ENCODE results near the gene HLX. TPM values are rescaled to one million over a fixed set of nuclear protein-coding genes. Genes with fewer than 3 reads are reported as not detected.

Gene HLX
- polyA plus RNA-seq, 1 of the 3 experiments (the other 2 are of a cell fraction), result 21.4 TPM

- Histone ChIP-seq H3K9me3 (no peaks in the 10 kb centered on the region), H3K79me2 (ENCODE audit: insufficient read depth) (no peaks in the 10 kb centered on the region), H3K27me3 (ENCODE audit: insufficient read depth) (no peaks in the 10 kb centered on the region), H3K4me1 (ENCODE audit: control insufficient read depth in 1 of 2, insufficient read depth in 2 of 2, low read depth in 1 of 2, low read length in 1 of 2) (no peaks in the 10 kb centered on the region), H3K9me2 (no peaks in the 10 kb centered on the region), H3K36me3 (replicated peaks in 1 of 2; ENCODE audit: control insufficient read depth in 1 of 2, insufficient read depth in 2 of 2, low read length in 1 of 2) (no peaks in the 10 kb centered on the region), H3F3A (replicated peaks; ENCODE audit: insufficient read depth) (no peaks in the 10 kb centered on the region), H3K9ac (no peak overlapping the region), H3K4me2 (no peak overlapping the region), H3K27ac (ENCODE audit: low read depth in 2 of 2, low read length in 1 of 2) (no peak overlapping the region), H2AFZ (ENCODE audit: low read depth) (no peak overlapping the region), H4K20me1 (ENCODE audit: insufficient read depth) (no peaks in the 10 kb centered on the region), H3K4me3 (ENCODE audit: low read depth in 2 of 2, low read length in 1 of 2) (no peak overlapping the region)
- 91% methylated on average over 35 of the region's 35 CpGs for WGBS (ENCODE audit: low lambda C conversion rate)
- CTCF ChIA-PET, result interaction anchor here (1.2 to 1.6 kb wide), 3 partner anchors 13 to 540 kb away, joined by 3 to 7 read pairs (median 3); no protein-coding TSS in a partner anchor
- TF ChIP-seq GABPA (IDR thresholded peaks at IDR 0.05; ENCODE audit: low read depth), result no peak
- no peak for TF ChIP-seq TAF1 (IDR thresholded peaks at IDR 0.05; ENCODE audit: borderline replicate concordance, low read depth, low read length)
- no peak for TF ChIP-seq JUND (IDR thresholded peaks at IDR 0.05)
- TF ChIP-seq GATA2 (CRISPR knock-in tag; IDR thresholded peaks at IDR 0.05), result no peak
- POLR2A ChIA-PET, result no interaction called here
- DNase-seq, result no peak
Observed at GRCh38 chr1:220895412-220895946, 16.2 kb downstream of the HLX start.

DNA sequence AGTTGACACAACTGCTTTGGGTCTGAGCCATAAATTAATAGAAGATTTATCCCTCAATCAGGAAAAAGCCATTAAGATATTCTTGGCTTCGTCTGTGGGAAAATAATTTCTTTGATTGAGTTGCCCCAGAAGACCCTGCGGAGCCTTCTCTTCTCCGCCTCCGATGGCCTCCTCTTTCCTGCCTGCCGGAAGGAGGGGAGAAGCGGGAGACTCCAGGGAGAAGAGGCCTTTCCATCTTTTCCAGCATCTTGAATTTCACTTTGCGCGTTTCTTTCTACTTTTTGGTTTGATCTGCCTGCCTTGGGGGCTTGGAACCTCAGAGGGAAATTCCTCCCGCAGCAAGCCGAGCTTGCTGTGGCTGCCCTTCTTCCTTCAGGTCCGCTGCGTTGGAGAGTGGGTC, 16.8 kb downstream of the HLX start:
- no peaks in the 10 kb centered on the region for H3K9me2 ChIP-seq
- no peaks in the 10 kb centered on the region for H3K9me3 ChIP-seq
- H3F3A ChIP-seq (replicated peaks; ENCODE audit: insufficient read depth), result no peaks in the 10 kb centered on the region
- no peak overlapping the region for H3K4me2 ChIP-seq
- TF ChIP-seq FOXJ3 (CRISPR knock-in tag; IDR thresholded peaks at IDR 0.05), result no peak
- TF ChIP-seq, protein P1, sequence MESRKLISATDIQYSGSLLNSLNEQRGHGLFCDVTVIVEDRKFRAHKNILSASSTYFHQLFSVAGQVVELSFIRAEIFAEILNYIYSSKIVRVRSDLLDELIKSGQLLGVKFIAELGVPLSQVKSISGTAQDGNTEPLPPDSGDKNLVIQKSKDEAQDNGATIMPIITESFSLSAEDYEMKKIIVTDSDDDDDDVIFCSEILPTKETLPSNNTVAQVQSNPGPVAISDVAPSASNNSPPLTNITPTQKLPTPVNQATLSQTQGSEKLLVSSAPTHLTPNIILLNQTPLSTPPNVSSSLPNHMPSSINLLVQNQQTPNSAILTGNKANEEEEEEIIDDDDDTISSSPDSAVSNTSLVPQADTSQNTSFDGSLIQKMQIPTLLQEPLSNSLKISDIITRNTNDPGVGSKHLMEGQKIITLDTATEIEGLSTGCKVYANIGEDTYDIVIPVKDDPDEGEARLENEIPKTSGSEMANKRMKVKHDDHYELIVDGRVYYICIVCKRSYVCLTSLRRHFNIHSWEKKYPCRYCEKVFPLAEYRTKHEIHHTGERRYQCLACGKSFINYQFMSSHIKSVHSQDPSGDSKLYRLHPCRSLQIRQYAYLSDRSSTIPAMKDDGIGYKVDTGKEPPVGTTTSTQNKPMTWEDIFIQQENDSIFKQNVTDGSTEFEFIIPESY (IDR thresholded peaks at IDR 0.05; ENCODE audit: borderline replicate concordance, low read depth), result no peak
- TF ChIP-seq TAF1 (IDR thresholded peaks at IDR 0.05; ENCODE audit: borderline replicate concordance, low read depth, low read length), result no peak
- no peak for TF ChIP-seq GABPA (IDR thresholded peaks at IDR 0.05; ENCODE audit: low read depth)
- no peak for TF ChIP-seq SIN3A (IDR thresholded peaks at IDR 0.05; ENCODE audit: borderline replicate concordance, low read depth, low read length)
- no peak for TF ChIP-seq SMC3 (IDR thresholded peaks at IDR 0.05; ENCODE audit: low read depth, low read length)
- no peak for TF ChIP-seq ELF1 (IDR thresholded peaks at IDR 0.05)
- TF ChIP-seq MXI1 (IDR thresholded peaks at IDR 0.05; ENCODE audit: low read depth, low read length), result no peak
- WGBS (ENCODE audit: low lambda C conversion rate), result 89% methylated on average over 12 of the region's 12 CpGs
- no peaks in the 10 kb centered on the region for H3K27me3 ChIP-seq (ENCODE audit: insufficient read depth)
- no peaks in the 10 kb centered on the region for H3K36me3 ChIP-seq (replicated peaks in 1 of 2; ENCODE audit: control insufficient read depth in 1 of 2, insufficient read depth in 2 of 2, low read length in 1 of 2)
- no peak overlapping the region for H3K27ac ChIP-seq (ENCODE audit: low read depth in 2 of 2, low read length in 1 of 2)
- H3K79me2 ChIP-seq (ENCODE audit: insufficient read depth), result no peaks in the 10 kb centered on the region
- DNase-seq, result no peak
- H4K20me1 ChIP-seq (ENCODE audit: insufficient read depth), result no peaks in the 10 kb centered on the region
- H3K4me3 ChIP-seq (ENCODE audit: low read depth in 2 of 2, low read length in 1 of 2), result no peak overlapping the region
- ChIA-PET POLR2A (no interaction called here), CTCF (interaction anchor here (1.2 to 1.6 kb wide), 2 partner anchors 12 to 539 kb away, joined by 3 to 7 read pairs; no protein-coding TSS in a partner anchor)
- H3K9ac ChIP-seq, result no peak overlapping the region
- no peak overlapping the region for H2AFZ ChIP-seq (ENCODE audit: low read depth)
- no peaks in the 10 kb centered on the region for H3K4me1 ChIP-seq (ENCODE audit: control insufficient read depth in 1 of 2, insufficient read depth in 2 of 2, low read depth in 1 of 2, low read length in 1 of 2)

DNA sequence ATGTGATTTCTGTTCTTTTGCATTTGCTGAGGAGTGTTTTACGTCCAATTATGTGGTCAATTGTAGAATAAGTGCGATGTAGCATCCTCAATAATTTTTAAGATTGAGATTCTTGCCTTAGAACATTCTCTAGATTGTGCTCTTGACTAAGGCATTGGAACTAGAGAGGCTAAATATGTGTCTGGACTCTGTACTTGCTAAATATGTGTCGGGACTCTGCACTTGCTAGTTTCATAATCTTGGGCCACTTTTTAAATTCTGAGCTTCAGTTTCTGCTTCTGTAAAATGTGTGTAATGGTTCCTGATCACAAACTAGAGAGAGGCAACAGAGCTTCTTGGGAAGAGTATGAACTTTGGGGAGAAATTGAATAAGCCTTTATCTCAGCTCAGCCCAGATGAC, 21.6 kb downstream of the HLX start:
- no peak overlapping the region for H3K4me2 ChIP-seq
- no peak overlapping the region for H3K9ac ChIP-seq
- no peaks in the 10 kb centered on the region for H3K36me3 ChIP-seq (replicated peaks in 1 of 2; ENCODE audit: control insufficient read depth in 1 of 2, insufficient read depth in 2 of 2, low read length in 1 of 2)
- TF ChIP-seq EZH2phosphoT487 (IDR thresholded peaks at IDR 0.05; ENCODE audit: borderline replicate concordance, low read depth) (no peak), JUND (IDR thresholded peaks at IDR 0.05) (no peak), REST (IDR thresholded peaks at IDR 0.05; ENCODE audit: low read depth, low read length) (no peak), YY1 (IDR thresholded peaks at IDR 0.05; ENCODE audit: low read depth) (no peak)
- H4K20me1 ChIP-seq (ENCODE audit: insufficient read depth), result no peaks in the 10 kb centered on the region
- no peaks in the 10 kb centered on the region for H3K27me3 ChIP-seq (ENCODE audit: insufficient read depth)
- no peaks in the 10 kb centered on the region for H3K79me2 ChIP-seq (ENCODE audit: insufficient read depth)
- H3K9me2 ChIP-seq, result no peaks in the 10 kb centered on the region
- DNase-seq, result no peak
- H3F3A ChIP-seq (replicated peaks; ENCODE audit: insufficient read depth), result peaks cover 13% of the 10 kb centered on the region
- whole genome bisulfite sequencing (ENCODE audit: low lambda C conversion rate), result 66% methylated on average over 3 of the region's 3 CpGs
- no peaks in the 10 kb centered on the region for H3K9me3 ChIP-seq
- no peak overlapping the region for H3K27ac ChIP-seq (ENCODE audit: low read depth in 2 of 2, low read length in 1 of 2)
- H3K4me1 ChIP-seq (ENCODE audit: control insufficient read depth in 1 of 2, insufficient read depth in 2 of 2, low read depth in 1 of 2, low read length in 1 of 2), result no peaks in the 10 kb centered on the region; a peak in 1 of 4 replicates
- ChIA-PET CTCF (interaction anchor here (1.2 kb wide), 2 partner anchors 12 to 303 kb away, joined by 4 to 5 read pairs; no protein-coding TSS in a partner anchor), POLR2A (no interaction called here)
- H2AFZ ChIP-seq (ENCODE audit: low read depth), result no peak overlapping the region
- H3K4me3 ChIP-seq (ENCODE audit: low read depth in 2 of 2, low read length in 1 of 2), result no peak overlapping the region

All from SK-N-SH (cell line).